Gastroesophageal sphincter (tissue), 4 donors: ENCODE measurements around the gene ZNF600. TPM values are rescaled to one million over a fixed set of nuclear protein-coding genes. Genes with fewer than 3 reads are reported as not detected.
"Not testable (repeated sequence)": the region's sequence is repeated elsewhere in the genome, so short reads cannot be mapped to it uniquely, and the experiment has no call there.

Experiments
- ATAC-seq: fragments of 150-250 bp; one replicate; pipeline ENCODE4 v1.9.1; 2016; ENCODE audit warnings: mild to moderate bottlenecking, moderate library complexity
- H3K27ac ChIP-seq, 4 donors: fragments of 200-600 bp; sonication (generic) in 3 of 4; 1 replicate in 3 of 4; 2 replicates in 1 of 4; pipeline ENCODE4 v1.5.1; 2016 to 2019
- H3K27me3 ChIP-seq: fragments of 200-600 bp; sonication (generic); one replicate; pipeline ENCODE4 v1.5.1; 2019
- H3K36me3 ChIP-seq, 2 donors: fragments of 200-600 bp; sonication (generic); one replicate each; pipeline ENCODE4 v1.5.1; 2019; ENCODE audit warnings: control low read depth in 1 of 2
- H3K4me1 ChIP-seq, 3 donors: fragments of 200-600 bp; sonication (generic); 1 replicate in 2 of 3; 2 replicates in 1 of 3; pipeline ENCODE4 v1.5.1; 2016 to 2019; ENCODE audit warnings: control low read depth in 2 of 3
- H3K4me3 ChIP-seq, 2 donors: fragments of 200-600 bp; sonication (generic); one replicate each; pipeline ENCODE4 v1.5.1; 2019; ENCODE audit warnings: mild to moderate bottlenecking in 1 of 2, moderate library complexity in 1 of 2
- H3K9me3 ChIP-seq, 3 donors: fragments of 200-600 bp; sonication (generic); one replicate each; pipeline ENCODE4 v1.5.1; 2017 to 2019; ENCODE audit warnings: control low read depth in 2 of 3
- EP300 ChIP-seq: sonication (generic); formaldehyde crosslinking; IDR thresholded peaks from one replicate; pipeline ENCODE4 v1.6.1; 2017; ENCODE audit warnings: antibody characterized with exemption, mild to moderate bottlenecking
- POLR2A ChIP-seq, 2 donors: fragments of 450-650 bp; IDR thresholded peaks; one replicate each; pipeline ENCODE4 v1.6.1; 2017; ENCODE audit warnings: antibody characterized with exemption in 2 of 2, mild to moderate bottlenecking in 2 of 2, moderate library complexity in 1 of 2
- POLR2AphosphoS5 ChIP-seq: sonication (generic); formaldehyde crosslinking; IDR thresholded peaks from one replicate; pipeline ENCODE4 v1.6.1; 2017; ENCODE audit warnings: antibody characterized with exemption
- WGBS, 2 donors: methylation state at CpG; one replicate each; pipeline ENCODE4 v1.1.5; 2018; ENCODE audit warnings: low coverage in 1 of 2; 5-methylcytosine and 5-hydroxymethylcytosine counted together
- total RNA-seq, 4 donors: library from RNA; depleted of rRNA; stranded (reverse); fragments of >200 nt; gene quantifications; one replicate each; pipeline ENCODE4 v1.1.0, GENCODE V29; 2016
- TF ChIP-seq, protein P1 (sequence below), 4 experiments: fragments of 200-600 bp in 2 of 4; fragments of 450-650 bp in 2 of 4; sonication (generic) in 1 of 4; IDR thresholded peaks; one replicate each; pipeline ENCODE4 v1.5.1; 2017 to 2019; ENCODE audit warnings: antibody characterized with exemption in 4 of 4, mild to moderate bottlenecking in 2 of 4, moderate library complexity in 2 of 4

ZNF600 gene
- total RNA-seq, 4 donors from 2014 or later, result 3.2 to 10.9 (median 6.6) TPM

DNA sequence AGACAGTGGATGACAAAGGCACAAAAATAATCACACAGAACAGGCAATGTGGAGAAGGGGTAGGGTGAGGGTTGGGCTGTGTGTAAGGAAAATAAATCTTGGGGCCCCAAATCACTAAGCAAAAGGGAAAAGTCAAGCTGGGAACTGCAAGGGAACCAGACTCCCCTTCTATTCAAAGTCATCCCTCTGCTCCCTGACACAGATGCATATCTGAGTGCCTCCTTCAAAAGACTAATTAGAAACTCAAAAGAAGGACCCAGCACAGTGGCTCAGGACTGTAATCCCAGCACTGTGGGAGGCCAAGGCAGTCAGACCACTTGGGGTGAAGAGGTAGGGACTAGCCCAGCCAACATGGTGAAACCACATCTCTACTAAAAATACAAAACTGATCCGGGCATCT, 70.1 kb downstream of the ZNF600 start:
- H3K4me3 ChIP-seq, result no peak overlapping the region
- H3K9me3 ChIP-seq, result no peaks in the 10 kb centered on the region
- H3K27ac ChIP-seq, result no peak overlapping the region
- ATAC-seq, result no peak
- H3K4me1 ChIP-seq, result no peaks in the 10 kb centered on the region
- TF ChIP-seq EP300, result no peak
- TF ChIP-seq, protein P1, sequence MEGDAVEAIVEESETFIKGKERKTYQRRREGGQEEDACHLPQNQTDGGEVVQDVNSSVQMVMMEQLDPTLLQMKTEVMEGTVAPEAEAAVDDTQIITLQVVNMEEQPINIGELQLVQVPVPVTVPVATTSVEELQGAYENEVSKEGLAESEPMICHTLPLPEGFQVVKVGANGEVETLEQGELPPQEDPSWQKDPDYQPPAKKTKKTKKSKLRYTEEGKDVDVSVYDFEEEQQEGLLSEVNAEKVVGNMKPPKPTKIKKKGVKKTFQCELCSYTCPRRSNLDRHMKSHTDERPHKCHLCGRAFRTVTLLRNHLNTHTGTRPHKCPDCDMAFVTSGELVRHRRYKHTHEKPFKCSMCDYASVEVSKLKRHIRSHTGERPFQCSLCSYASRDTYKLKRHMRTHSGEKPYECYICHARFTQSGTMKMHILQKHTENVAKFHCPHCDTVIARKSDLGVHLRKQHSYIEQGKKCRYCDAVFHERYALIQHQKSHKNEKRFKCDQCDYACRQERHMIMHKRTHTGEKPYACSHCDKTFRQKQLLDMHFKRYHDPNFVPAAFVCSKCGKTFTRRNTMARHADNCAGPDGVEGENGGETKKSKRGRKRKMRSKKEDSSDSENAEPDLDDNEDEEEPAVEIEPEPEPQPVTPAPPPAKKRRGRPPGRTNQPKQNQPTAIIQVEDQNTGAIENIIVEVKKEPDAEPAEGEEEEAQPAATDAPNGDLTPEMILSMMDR (IDR thresholded peaks at IDR 0.05), result no peak
- TF ChIP-seq POLR2A (IDR thresholded peaks at IDR 0.05), result no peak
- TF ChIP-seq POLR2AphosphoS5, result no peak
- H3K36me3 ChIP-seq, result peaks cover 0 to 78% of the 10 kb centered on the region in 2 donors
- no peaks in the 10 kb centered on the region for H3K27me3 ChIP-seq
- WGBS, 2 donors, result 83 to 100% methylated on average over 1 of the region's 1 CpG

DNA sequence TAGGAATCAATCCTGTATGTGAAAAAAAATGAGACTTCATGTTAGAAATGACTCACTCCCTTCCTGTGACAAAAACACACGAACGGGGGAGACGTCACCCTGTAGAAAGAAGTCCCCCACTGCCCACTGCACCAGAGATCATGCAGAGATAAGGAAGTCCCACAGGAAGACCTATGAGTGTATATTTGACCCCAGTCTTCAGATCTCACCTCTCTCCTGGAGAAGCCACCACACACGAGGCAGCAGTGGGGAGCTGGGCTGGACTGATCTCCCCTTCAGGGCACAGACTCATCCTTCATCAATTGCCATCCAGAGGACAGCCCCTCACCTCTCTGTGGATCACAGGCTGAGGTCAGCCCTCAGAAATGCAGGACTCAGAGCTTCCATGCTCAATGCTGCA, 70.7 kb downstream of the ZNF600 start:
- peaks cover 0 to 78% of the 10 kb centered on the region in 2 donors for H3K36me3 ChIP-seq
- 47 to 48% methylated on average over 3 to 4 of the region's 4 CpGs for WGBS, 2 donors
- not testable (repeated sequence) for H3K27ac ChIP-seq, H3K27me3 ChIP-seq, H3K9me3 ChIP-seq, H3K4me3 ChIP-seq, ATAC-seq, H3K4me1 ChIP-seq

DNA sequence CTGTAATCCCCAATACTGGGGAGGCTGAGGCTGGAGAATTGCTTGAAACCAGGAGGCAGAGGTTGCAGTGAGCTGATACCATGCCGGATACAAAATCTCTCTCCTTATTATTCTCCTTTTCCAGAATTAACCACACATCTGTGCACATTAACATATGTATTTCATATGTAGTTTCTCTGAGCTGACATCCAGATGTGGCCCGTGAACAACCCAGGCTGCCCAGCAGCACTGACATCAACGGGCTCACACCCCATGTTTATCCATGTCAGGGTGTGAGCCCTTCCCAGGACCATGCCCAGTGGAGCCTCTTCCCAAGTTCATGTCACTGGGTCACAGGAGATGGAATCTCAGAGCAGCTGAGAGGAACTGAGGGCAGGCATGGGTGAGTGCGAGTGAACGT, 71.3 kb downstream of the ZNF600 start:
- not testable (repeated sequence) for H3K9me3 ChIP-seq, H3K4me3 ChIP-seq, H3K27me3 ChIP-seq, ATAC-seq, H3K4me1 ChIP-seq, H3K27ac ChIP-seq
- H3K36me3 ChIP-seq, result peaks cover 0 to 78% of the 10 kb centered on the region in 2 donors
- 82 to 100% methylated on average over 1 to 3 of the region's 5 CpGs for WGBS, 2 donors

Other genes with a start within 250 kb of the ZNF600 start
- 10 to 100 TPM; 10.8 to 16.8 (median 11.8) TPM for gene ZNF701, start 216.5 kb downstream of the ZNF600 start, total RNA-seq
- 10 to 100 TPM; 30.3 to 99.3 (median 49.4) TPM for gene ZNF83, start 148.4 kb downstream of the ZNF600 start, total RNA-seq
- 10 to 100 TPM in 2 of 4 donors, 1 to 10 TPM in 2; 4.8 to 14.6 (median 9.7) TPM for gene ZNF611, start 51.7 kb downstream of the ZNF600 start, total RNA-seq
- gene ZNF28, start 34.8 kb upstream of the ZNF600 start, total RNA-seq, result 10 to 100 TPM in 2 of 4 donors, 1 to 10 TPM in 2; 6.1 to 25.2 (median 11.1) TPM
- gene ZNF468, start 70.8 kb upstream of the ZNF600 start, total RNA-seq, result 10 to 100 TPM; 10.0 to 17.0 (median 13.2) TPM
- 10 to 100 TPM in 2 of 4 donors, 1 to 10 TPM in 2; 8.4 to 16.2 (median 12.1) TPM for gene ZNF320, start 110.8 kb upstream of the ZNF600 start, total RNA-seq
- gene ZNF888, start 136.6 kb upstream of the ZNF600 start, total RNA-seq, result 1 to 10 TPM; 2.6 to 4.1 (median 3.0) TPM
- 1 to 10 TPM; 5.3 to 7.8 (median 6.8) TPM for gene ZNF816, start 176.1 kb upstream of the ZNF600 start, total RNA-seq
- not detected for gene ERVV-1, start 227.1 kb upstream of the ZNF600 start, total RNA-seq